SW480 (cell line): ENCODE measurements around the gene CYTH3.

Experiments used
- DNase-seq: peaks from one replicate; pipeline ENCODE4 v3.0.0-alpha.2; 2016; ENCODE audit warnings: low spot score

The CYTH3 gene

GRCh38 chr7:6283391-6284054, 11.1 kb upstream of the CYTH3 start:
- peak; percentile 75 for DNase-seq

DNA sequence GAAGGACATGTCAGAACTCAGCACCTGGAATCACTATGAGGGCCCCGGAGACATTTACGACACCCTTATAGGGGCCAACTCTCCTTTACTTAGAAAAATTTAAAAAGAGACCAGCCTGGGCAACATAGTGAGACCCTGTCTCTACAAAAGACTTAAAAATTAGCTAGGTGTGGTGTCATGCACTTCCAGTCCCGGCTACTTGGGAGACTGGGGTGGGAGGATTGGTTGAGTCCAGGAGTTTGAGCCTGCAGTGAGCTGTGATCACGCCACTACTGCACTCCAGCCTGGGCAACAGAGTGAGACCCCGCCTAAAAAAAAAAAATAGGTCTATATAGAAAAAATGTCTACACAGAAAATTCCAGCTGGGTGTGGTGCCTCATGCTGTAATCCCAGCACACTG, 7.5 kb upstream of the CYTH3 start:
- no peak for DNase-seq

DNA sequence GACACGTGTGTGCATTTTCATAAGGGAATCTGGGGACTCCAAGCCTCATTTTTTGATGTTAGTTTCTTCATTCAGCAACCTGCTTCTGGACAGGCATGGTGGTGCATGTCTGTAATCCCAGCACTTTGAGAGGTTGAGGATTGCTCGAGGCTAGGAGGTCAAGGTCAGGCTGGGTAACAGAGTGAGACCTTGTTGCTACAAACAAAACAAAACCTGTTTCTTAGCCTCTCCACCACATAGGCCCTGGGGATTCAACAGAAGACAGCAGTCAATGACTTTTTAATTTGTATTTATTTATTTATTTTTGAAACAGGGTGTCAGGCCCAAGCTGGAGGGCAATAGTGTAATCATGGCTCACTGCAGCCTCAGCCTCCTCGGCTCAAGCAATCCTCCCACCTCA, 6.9 kb upstream of the CYTH3 start:
- DNase-seq = no peak

DNA sequence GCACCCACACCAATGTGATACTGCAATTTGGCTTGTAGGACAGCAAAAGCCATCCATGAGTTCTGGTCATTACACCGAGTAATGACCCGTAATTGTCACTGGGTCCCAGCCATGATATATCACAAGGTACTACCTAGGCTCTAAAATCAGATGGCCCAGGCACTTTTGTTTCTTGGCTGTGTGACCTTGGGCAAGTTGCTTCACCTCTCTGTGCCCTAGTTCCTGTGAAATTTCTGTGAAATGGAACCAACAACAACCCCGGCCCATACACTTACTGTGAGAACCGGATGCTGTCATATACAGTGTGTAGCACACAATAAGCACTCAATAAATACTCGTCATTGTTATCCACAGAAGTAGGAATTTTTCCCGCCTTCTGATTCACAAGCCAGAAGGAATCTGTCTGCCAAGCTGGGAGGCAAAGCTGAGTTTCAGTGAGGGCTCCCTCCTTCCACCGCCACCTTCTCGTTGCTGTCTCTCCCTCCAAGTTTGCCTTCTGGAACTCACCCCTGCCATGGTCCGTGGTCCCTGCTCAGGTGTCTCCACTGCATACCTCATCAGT, 6.4 kb upstream of the CYTH3 start:
- no peak for DNase-seq

GRCh38 chr7:6277476-6277875, 5.1 kb upstream of the CYTH3 start:
- DNase-seq = no peak

DNA sequence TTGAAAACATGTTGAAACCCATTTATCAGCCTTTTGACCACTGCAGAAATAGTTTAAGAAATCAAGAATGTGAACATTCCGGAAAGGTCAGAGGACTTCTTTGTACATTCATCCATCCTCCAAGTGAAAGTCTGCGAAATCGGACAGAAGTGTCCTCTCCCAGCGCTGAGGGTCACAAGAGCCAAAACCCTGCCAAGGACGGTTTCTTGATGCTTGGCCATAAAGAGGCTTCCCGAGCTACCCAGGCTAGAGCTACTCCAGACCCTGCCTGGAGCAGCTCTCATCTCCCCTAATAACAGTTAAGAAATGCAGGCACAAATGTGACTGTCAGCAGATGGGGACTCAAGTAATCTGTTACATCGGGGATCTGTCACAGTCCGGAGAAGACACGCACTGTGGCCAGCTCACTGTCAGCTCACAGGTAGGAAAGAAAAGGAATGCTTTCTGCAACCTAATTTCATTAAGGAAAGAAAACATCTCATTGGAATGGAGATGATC, 4.5 kb upstream of the CYTH3 start:
- DNase-seq = no peak

DNA sequence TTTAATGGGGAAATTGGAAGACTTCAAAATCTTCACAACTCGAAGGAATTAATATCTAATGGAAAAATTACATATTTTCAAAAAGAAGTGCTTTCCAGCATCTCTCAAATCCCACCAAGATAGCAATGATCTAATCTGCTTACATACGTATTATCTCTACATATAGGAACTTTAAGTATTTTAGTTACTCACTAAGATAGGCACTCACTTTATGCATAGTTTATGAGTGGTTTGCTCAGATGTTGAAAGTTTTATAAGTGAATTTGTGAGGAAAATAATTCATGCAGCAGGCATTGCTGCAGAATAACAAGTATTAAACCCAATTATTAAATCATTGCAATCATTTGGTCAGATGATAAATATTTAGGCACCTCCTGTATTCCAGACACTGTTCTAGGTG, 2.3 kb upstream of the CYTH3 start:
- DNase-seq = no peak

DNA sequence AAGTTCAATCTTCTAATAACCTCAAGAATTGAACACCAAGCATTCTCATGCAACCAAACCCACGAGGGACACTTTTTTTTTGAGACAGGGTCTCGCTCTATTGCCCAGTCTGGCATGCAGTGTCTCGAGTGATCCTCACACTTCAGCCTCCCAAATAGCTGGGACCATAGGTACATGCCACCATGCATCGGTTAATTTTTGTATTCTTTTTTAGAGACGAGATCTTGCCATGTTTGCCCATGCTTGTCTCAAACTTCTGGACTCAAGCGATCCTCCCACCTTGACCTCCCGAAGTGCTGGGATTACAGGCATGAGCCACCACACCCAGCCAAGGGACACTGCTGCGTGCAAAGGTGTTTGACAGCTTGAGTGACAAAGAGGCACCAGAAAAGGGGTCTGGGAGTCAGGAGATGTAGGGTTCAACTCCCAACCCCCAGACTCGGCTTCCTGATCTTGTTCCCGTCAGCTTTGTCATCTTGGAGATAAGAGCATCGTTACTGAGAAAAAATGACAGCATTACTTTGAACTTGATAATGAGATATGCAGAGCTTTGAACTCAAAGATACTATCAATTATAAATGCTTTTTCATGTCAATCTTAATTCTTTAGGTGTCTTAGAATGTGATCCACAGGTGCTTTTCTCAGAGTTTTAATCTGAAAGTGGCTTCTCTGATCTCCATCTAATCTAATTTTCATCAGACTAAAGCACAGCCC, 1.6 kb upstream of the CYTH3 start:
- no peak for DNase-seq

GRCh38 chr7:6273380-6273837, 985 bp upstream of the CYTH3 start:
- DNase-seq = peak; percentile 78

GRCh38 chr7:6271694-6272440, 557 bp downstream of the CYTH3 start:
- DNase-seq = peak; percentile 39

- peak; percentile 69 for DNase-seq
Measured at GRCh38 chr7:6271060-6271658, 1.3 kb downstream of the CYTH3 start.

- DNase-seq = no peak
Measured at GRCh38 chr7:6269527-6269926, 2.9 kb downstream of the CYTH3 start.

DNA sequence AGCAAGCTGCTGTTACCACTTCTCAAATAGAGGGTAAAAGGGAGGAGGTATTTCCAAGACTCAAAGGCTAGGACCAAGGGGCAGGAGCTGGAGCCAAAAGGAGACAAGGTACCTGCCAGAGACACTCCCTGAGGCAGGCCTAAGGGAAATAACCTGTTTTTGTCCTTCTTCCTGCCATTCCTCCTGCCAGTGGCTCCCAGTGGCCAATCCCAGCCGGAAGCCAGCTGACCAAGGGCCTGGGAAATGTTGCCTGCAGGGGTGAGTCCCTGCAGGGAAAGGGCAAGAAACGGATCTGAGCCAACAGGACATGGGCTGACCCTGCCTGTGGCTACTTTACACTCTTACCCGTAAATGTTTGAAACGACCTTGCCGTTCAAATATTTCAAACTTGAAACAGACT, 3.5 kb downstream of the CYTH3 start:
- DNase-seq = no peak

DNA sequence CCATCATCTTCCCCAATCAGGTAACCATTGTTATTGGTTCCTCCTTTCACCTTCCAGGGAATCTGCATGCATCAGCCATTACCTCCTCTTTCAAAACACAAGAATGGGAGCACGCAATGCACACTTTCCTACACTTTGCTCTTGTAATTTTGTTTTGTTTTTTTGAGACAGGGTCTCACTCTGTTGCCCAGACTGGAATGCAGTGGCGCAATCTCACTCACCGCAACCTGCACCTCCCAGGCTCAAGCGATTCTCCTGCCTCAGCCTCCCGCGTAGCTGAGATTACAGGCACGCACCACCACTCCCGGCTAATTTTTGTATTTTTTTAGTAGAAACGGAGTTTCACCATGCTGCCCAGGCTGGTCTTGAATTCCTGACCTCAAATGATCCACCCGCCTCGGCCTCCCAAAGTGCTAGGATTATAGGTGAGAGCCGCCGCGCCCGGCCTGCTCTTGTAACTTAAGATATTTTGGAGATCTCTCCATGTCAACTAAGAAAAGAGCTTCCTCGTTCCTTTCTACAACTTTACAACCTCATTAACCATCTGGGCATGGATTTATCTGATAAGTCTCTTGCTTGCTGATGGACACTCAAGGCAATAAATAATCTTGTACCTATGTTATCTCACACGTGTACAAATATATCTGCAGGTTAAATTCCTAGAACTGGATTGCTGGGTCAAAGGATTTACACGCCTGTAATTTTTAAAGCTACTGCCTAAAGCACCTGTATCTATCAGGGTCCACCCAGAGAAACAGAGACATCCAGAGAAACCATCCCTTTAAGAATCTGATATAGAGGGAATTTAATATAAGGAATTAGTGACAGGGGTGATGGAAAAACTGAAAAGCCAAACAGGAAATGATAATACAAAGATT, 4.2 kb downstream of the CYTH3 start:
- no peak for DNase-seq

DNA sequence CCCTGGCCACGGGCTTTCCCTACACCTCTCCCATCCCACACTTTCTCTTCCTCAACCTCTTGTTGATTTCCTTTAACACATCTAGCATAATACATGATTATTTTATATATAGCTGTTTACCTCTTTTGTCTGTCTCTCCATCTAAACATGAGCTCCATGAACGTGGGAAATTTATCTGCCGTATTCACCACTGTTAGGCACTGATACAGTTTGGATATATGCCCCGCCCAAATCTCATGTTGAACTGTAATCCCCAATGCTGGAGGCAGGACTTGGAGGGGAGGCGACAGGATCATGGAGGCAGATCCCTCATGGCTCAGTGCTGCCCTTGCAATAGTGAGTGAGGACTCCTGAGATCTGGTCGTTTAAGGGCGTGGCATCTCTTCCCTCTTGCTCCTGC, 5.7 kb downstream of the CYTH3 start:
- no peak for DNase-seq

GRCh38 chr7:6262221-6262620, 10.2 kb downstream of the CYTH3 start:
- no peak for DNase-seq

- no peak for DNase-seq
Measured at GRCh38 chr7:6261699-6262098, 10.7 kb downstream of the CYTH3 start.

DNA sequence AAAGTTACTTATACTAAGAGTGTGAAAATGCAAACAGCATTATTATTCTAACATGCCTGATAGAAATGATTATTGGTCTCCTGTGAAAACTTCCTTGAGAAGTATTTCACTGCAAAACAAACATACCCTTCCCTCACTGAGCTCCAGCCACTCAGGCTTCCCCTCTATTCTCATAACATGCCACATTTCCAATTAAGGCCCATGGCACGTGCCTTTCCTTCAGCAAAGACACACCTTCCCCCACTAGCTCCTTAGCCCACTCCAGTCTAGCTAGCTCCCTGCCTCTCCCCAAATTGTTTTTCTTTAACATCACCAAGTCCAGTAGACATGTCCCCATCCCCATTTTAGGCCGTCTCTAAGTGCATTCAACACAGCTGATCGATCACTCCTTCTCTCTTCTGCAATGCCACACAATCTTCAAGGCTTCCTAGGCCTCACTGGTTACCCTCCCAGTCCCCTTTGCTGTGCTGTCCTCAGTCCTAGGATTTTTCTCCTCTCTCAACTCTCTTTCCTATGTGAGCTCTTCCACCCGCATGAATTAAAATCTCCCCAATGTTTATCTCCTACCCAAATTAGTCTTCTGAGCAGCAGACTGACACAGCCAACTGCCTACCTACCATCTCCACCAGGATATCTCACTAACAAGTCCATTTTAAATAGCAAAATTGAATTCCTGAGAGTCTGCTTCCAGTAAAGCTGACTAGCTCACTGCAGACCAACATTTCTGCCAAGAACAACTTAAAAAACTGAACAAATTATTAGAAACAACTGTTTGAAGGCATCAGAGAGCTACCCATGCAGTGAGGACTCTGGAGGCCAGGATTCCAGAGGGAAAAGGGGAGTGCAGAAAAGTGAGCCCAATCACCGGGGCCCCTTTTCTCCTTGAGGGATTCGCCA, 11.9 kb downstream of the CYTH3 start:
- no peak for DNase-seq

DNA sequence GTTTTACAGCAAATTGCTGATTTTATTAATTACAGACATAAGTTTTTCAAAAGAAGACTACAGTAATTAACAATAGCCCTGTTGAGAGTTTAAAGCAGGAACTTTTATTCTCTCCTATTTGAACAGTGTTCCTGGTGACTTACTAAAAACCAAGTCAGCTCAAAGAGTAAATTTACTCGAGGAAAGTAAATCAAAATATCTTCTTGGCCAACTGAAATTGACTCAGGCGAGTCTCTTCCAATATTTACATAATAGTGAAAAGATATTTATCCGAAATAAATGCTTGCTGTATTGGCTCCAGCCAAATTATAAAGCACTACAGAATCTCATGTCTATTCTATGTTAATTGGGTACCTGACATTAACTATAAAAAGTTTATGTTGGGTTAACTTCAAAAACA, 13.2 kb downstream of the CYTH3 start:
- DNase-seq = no peak
